HCT116 (cell line): ENCODE measurements around the gene SDK1. TPM values are rescaled to one million over a fixed set of nuclear protein-coding genes. Genes with fewer than 3 reads are reported as not detected.

ENCODE experiments used
- ATAC-seq: fragments of 200-7000 bp; cut with Tn5 transposase; 2 replicates; pipeline ENCODE4 v1.9.1; 2020; ENCODE audit warnings: mild to moderate bottlenecking, moderate library complexity
- BruUV-seq: library from RNA; stranded (reverse); fragments of 400-500 nt; replicated peaks from 2 replicates; lab custom pipeline; 2021; lab: Mats Ljungman, UMichigan
- CTCF ChIA-PET: fragments of 300-600 bp; sonication (Branson Sonifier 250); formaldehyde crosslinking; loops from one replicate; lab custom pipeline; 2021; ENCODE audit warnings: antibody characterized with exemption; lab: Charles Lee
- POLR2A ChIA-PET: fragments of 300-600, 350-600 bp; sonication (Branson Sonifier 250); formaldehyde crosslinking; loops from one replicate; lab custom pipeline; 2021; ENCODE audit warnings: antibody characterized with exemption; lab: Charles Lee
- RAD21 ChIA-PET, 2 experiments: fragments of 300-600 bp; sonication (Branson Sonifier 250); formaldehyde crosslinking; loops; one replicate each; lab custom pipeline; 2023; ENCODE audit warnings: low total read pairs in 2 of 2; ENCODE audit not compliant: uncharacterized antibody in 2 of 2, unreplicated experiment in 2 of 2, low non-redundant PET in 1 of 2; lab: Charles Lee
- DNase-seq: peaks from one replicate; pipeline ENCODE4 v3.0.0-alpha.2; 2010; ENCODE audit warnings: low read depth, low spot score
- H2AFZ ChIP-seq: fragments of 200-600 bp; shearing (Covaris generic), sonication (generic); 2 replicates; pipeline ENCODE4 v1.6.1; 2017; ENCODE audit warnings: low read depth, mixed run types, mixed read lengths, antibody characterized with exemption, low read length; ENCODE audit not compliant: poor library complexity, severe bottlenecking
- H3K27ac ChIP-seq: 2 replicates; pipeline ENCODE4 v1.5.1; 2012; ENCODE audit warnings: low read depth, low read length
- H3K27me3 ChIP-seq: fragments of 200-600 bp; sonication (generic); 2 replicates; pipeline ENCODE4 v1.6.1; 2016; ENCODE audit warnings: mixed run types, low read length, mixed read lengths; ENCODE audit not compliant: insufficient read depth
- H3K36me3 ChIP-seq, 2 experiments: fragments of 200-500 bp in 1 of 2; fragments of 200-600 bp in 1 of 2; sonication (Bioruptor generic) in 1 of 2; sonication (generic) in 1 of 2; 2 replicates each; pipeline versions ENCODE4 v1.5.1 to v1.6.1; 2014 to 2016; ENCODE audit warnings: low read length in 2 of 2, inconsistent platforms in 1 of 2, mixed read lengths in 1 of 2, mixed run types in 1 of 2; ENCODE audit not compliant: insufficient read depth in 2 of 2, control insufficient read depth in 1 of 2
- H3K4me1 ChIP-seq, 2 experiments: fragments of 200-600 bp in 1 of 2; sonication (generic) in 1 of 2; 2 replicates each; pipeline versions ENCODE4 v1.5.1 to v1.6.1; 2012 to 2017; ENCODE audit warnings: low read length in 2 of 2, inconsistent platforms in 1 of 2, mild to moderate bottlenecking in 1 of 2, mixed read lengths in 1 of 2, mixed run types in 1 of 2, moderate library complexity in 1 of 2; ENCODE audit not compliant: insufficient read depth in 2 of 2, control insufficient read depth in 1 of 2
- H3K4me2 ChIP-seq: fragments of 200-600 bp; sonication (generic); 2 replicates; pipeline ENCODE4 v1.6.1; 2017; ENCODE audit warnings: mixed run types, low read length, mixed read lengths
- H3K4me3 ChIP-seq, 2 experiments: fragments of 200-600 bp in 1 of 2; sonication (generic) in 1 of 2; replicated peaks in 1 of 2; 2 replicates each; pipeline ENCODE4 v1.5.1; 2011 to 2016; ENCODE audit warnings: low read length in 2 of 2, control low read depth in 1 of 2, low read depth in 1 of 2, mild to moderate bottlenecking in 1 of 2, mixed read lengths in 1 of 2, mixed run types in 1 of 2
- H3K79me2 ChIP-seq: fragments of 200-600 bp; sonication (generic); 2 replicates; pipeline ENCODE4 v1.6.1; 2017; ENCODE audit warnings: mild to moderate bottlenecking, mixed run types, low read length, moderate library complexity, mixed read lengths; ENCODE audit not compliant: insufficient read depth
- H3K9ac ChIP-seq: fragments of 200-600 bp; sonication (generic); 2 replicates; pipeline ENCODE4 v1.6.1; 2016; ENCODE audit warnings: low read length, mixed read lengths
- H3K9me2 ChIP-seq: fragments of 200-600 bp; sonication (generic), shearing (Covaris generic); 2 replicates; pipeline ENCODE4 v1.6.1; 2017; ENCODE audit warnings: mixed run types, mild to moderate bottlenecking, moderate library complexity; ENCODE audit not compliant: insufficient read depth
- H3K9me3 ChIP-seq, 2 experiments: fragments of 200-500 bp in 1 of 2; fragments of 200-600 bp in 1 of 2; sonication (Bioruptor generic) in 1 of 2; sonication (generic) in 1 of 2; 2 replicates each; pipeline ENCODE4 v1.6.1; 2014 to 2017; ENCODE audit warnings: low read length in 2 of 2, mixed read lengths in 2 of 2, inconsistent platforms in 1 of 2, low read depth in 1 of 2, mild to moderate bottlenecking in 1 of 2, mixed run types in 1 of 2, moderate library complexity in 1 of 2; ENCODE audit not compliant: control insufficient read depth in 1 of 2, insufficient read depth in 1 of 2
- H4K20me1 ChIP-seq: fragments of 200-600 bp; sonication (generic), shearing (Covaris generic); 2 replicates; pipeline ENCODE4 v1.6.1; 2017; ENCODE audit warnings: mixed run types, mild to moderate bottlenecking, moderate library complexity; ENCODE audit not compliant: insufficient read depth
- CBX3 ChIP-seq: IDR thresholded peaks from 2 replicates; pipeline ENCODE4 v1.6.1; 2012; ENCODE audit warnings: low read depth
- CEBPB ChIP-seq: IDR thresholded peaks from 2 replicates; pipeline ENCODE4 v1.6.1; 2012; ENCODE audit warnings: low read depth
- EGR1 ChIP-seq: IDR thresholded peaks from 2 replicates; pipeline ENCODE4 v1.6.1; 2012; ENCODE audit warnings: low read depth
- ELF1 ChIP-seq: IDR thresholded peaks from 2 replicates; pipeline ENCODE4 v1.6.1; 2012; ENCODE audit warnings: low read depth, borderline replicate concordance
- EZH2 ChIP-seq: fragments of 200-600 bp; sonication (generic); IDR thresholded peaks from 2 replicates; pipeline ENCODE4 v1.6.1; 2017; ENCODE audit warnings: antibody characterized with exemption, mixed run types
- EZH2phosphoT487 ChIP-seq: fragments of 200-600 bp; IDR thresholded peaks from 2 replicates; pipeline ENCODE4 v1.6.1; 2018; ENCODE audit warnings: antibody characterized with exemption, borderline replicate concordance
- FOSL1 ChIP-seq: IDR thresholded peaks from 2 replicates; pipeline ENCODE4 v1.6.1; 2012; ENCODE audit warnings: low read depth
- POLR2A ChIP-seq: IDR thresholded peaks from 2 replicates; pipeline ENCODE4 v1.7.0; 2011; ENCODE audit warnings: borderline replicate concordance; ENCODE audit not compliant: insufficient read depth, insufficient read length; ENCODE audit errors: extremely low read depth
- POLR2AphosphoS5 ChIP-seq: IDR thresholded peaks from 2 replicates; pipeline ENCODE4 v1.6.1; 2011; ENCODE audit warnings: mild to moderate bottlenecking, low read depth, low read length, moderate library complexity
- SIN3A ChIP-seq: IDR thresholded peaks from 2 replicates; pipeline ENCODE4 v1.6.1; 2012; ENCODE audit warnings: low read depth
- SP1 ChIP-seq: IDR thresholded peaks from 2 replicates; pipeline ENCODE4 v1.6.1; 2012; ENCODE audit warnings: low read depth
- YY1 ChIP-seq: IDR thresholded peaks from 2 replicates; pipeline ENCODE4 v1.6.1; 2011; ENCODE audit warnings: low read length, low read depth, moderate library complexity, mild to moderate bottlenecking; ENCODE audit not compliant: insufficient replicate concordance; ENCODE audit errors: extremely low read depth
- ZFX ChIP-seq: fragments of 450-650 bp; IDR thresholded peaks from 2 replicates; pipeline ENCODE4 v1.6.1; 2017
- ZNF274 ChIP-seq: fragments of 200-500 bp; sonication (Bioruptor generic); IDR thresholded peaks from 2 replicates; pipeline ENCODE4 v1.6.1; 2014; ENCODE audit warnings: mild to moderate bottlenecking, low read depth, low read length, inconsistent platforms
- intact Hi-C: fragments of 100-400 bp; cut with micrococcal nuclease; formaldehyde crosslinking; loops from 2 replicates; pipeline ENCODE4 v1.10.0; 2022
- total RNA-seq: library from RNA; stranded (reverse); gene quantifications from one replicate; pipeline ENCODE4 v1.2.1, GENCODE V29; 2021; ENCODE audit not compliant: unreplicated experiment
- TF ChIP-seq, protein P1 (sequence below): IDR thresholded peaks from 2 replicates; pipeline ENCODE4 v1.6.1; 2012; ENCODE audit warnings: low read depth
- TF ChIP-seq, protein P2 (sequence below): IDR thresholded peaks from 2 replicates; pipeline ENCODE4 v1.6.1; 2012
- TF ChIP-seq, protein P3 (sequence below): IDR thresholded peaks from 2 replicates; pipeline ENCODE4 v1.6.1; 2012
- TF ChIP-seq, protein P4 (sequence below): IDR thresholded peaks from 2 replicates; pipeline ENCODE4 v1.6.1; 2011; ENCODE audit warnings: mild to moderate bottlenecking, low read length, moderate library complexity; ENCODE audit not compliant: insufficient replicate concordance; ENCODE audit errors: extremely low read depth
- TF ChIP-seq, protein P5 (sequence below), 3 experiments: fragments of 200-600 bp in 1 of 3; sonication (generic) in 1 of 3; IDR thresholded peaks in 2 of 3; conservative IDR thresholded peaks in 1 of 3; 2 replicates each; pipeline ENCODE4 v1.5.1; 2012 to 2017; ENCODE audit warnings: low read depth in 2 of 3, low read length in 2 of 3, antibody characterized with exemption in 1 of 3, borderline replicate concordance in 1 of 3, control low read depth in 1 of 3, mild to moderate bottlenecking in 1 of 3, mixed read lengths in 1 of 3, mixed run types in 1 of 3, moderate library complexity in 1 of 3; ENCODE audit not compliant: insufficient read depth in 1 of 3

Gene SDK1
- total RNA-seq, 1 experiment from 2014 or later: 0.05 TPM

DNA sequence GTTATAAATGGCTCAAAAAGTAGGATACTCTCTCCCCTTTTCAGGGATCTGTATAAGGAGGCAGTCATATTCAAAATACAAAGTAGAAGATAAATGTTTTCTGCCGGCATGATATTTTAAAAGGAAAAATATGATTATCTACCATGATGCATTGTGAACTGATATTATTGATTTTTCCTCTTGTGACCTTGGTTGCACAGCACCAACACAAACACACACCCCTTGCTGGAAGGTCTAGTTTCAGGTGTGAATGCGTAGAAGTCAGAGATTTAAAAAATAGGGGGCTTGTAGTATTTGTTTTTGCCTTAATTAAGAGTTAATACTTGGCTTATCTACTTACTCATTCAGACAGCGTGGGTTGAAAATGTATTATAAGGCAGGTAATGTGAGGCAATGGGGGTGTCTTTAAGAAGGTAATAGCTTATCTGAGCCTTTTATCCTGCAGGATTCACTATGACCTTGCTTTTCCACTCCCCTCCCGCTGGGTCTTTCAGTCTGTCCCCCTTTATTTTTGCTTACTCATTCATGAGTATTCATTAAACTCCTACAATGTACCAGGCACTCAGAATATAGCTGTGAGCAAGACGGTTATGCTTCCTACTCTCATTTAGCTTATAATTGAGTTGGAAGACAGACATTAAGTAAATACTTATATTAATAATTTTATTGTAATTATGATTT lies 390.6 kb downstream of the SDK1 start:
- DNase-seq (no peak), ATAC-seq (no peak)
- Histone ChIP-seq H3K9ac (no peak overlapping the region), H3K4me3 (no peak overlapping the region), H3K79me2 (no peaks in the 10 kb centered on the region), H3K4me1 (no peaks in the 10 kb centered on the region), H3K9me2 (no peaks in the 10 kb centered on the region), H3K4me2 (no peak overlapping the region), H3K36me3 (no peaks in the 10 kb centered on the region), H3K9me3 (no peaks in the 10 kb centered on the region), H4K20me1 (no peaks in the 10 kb centered on the region), H3K27ac (no peak overlapping the region), H2AFZ (no peak overlapping the region), H3K27me3 (peaks cover 7% of the 10 kb centered on the region; the same call in 1 of the 2 replicates)
- RAD21 ChIA-PET: no interaction called here
- POLR2A ChIA-PET: no interaction called here
- CTCF ChIA-PET: no interaction called here
- intact Hi-C loops: no loop called here
- BruUV-seq: no TSS peak
- TF ChIP-seq ZFX (no peak), ELF1 (no peak), CBX3 (no peak), EZH2 (no peak), POLR2AphosphoS5 (no peak), CEBPB (no peak), EZH2phosphoT487 (no peak), YY1 (no peak), POLR2A (no peak), ZNF274 (no peak), SP1 (no peak), FOSL1 (no peak), SIN3A (no peak), EGR1 (no peak)
- TF ChIP-seq, protein P1, sequence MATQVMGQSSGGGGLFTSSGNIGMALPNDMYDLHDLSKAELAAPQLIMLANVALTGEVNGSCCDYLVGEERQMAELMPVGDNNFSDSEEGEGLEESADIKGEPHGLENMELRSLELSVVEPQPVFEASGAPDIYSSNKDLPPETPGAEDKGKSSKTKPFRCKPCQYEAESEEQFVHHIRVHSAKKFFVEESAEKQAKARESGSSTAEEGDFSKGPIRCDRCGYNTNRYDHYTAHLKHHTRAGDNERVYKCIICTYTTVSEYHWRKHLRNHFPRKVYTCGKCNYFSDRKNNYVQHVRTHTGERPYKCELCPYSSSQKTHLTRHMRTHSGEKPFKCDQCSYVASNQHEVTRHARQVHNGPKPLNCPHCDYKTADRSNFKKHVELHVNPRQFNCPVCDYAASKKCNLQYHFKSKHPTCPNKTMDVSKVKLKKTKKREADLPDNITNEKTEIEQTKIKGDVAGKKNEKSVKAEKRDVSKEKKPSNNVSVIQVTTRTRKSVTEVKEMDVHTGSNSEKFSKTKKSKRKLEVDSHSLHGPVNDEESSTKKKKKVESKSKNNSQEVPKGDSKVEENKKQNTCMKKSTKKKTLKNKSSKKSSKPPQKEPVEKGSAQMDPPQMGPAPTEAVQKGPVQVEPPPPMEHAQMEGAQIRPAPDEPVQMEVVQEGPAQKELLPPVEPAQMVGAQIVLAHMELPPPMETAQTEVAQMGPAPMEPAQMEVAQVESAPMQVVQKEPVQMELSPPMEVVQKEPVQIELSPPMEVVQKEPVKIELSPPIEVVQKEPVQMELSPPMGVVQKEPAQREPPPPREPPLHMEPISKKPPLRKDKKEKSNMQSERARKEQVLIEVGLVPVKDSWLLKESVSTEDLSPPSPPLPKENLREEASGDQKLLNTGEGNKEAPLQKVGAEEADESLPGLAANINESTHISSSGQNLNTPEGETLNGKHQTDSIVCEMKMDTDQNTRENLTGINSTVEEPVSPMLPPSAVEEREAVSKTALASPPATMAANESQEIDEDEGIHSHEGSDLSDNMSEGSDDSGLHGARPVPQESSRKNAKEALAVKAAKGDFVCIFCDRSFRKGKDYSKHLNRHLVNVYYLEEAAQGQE: no peak
- TF ChIP-seq, protein P2, sequence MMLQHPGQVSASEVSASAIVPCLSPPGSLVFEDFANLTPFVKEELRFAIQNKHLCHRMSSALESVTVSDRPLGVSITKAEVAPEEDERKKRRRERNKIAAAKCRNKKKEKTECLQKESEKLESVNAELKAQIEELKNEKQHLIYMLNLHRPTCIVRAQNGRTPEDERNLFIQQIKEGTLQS: no peak
- TF ChIP-seq, protein P3, sequence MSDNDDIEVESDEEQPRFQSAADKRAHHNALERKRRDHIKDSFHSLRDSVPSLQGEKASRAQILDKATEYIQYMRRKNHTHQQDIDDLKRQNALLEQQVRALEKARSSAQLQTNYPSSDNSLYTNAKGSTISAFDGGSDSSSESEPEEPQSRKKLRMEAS: no peak
- TF ChIP-seq, protein P4, sequence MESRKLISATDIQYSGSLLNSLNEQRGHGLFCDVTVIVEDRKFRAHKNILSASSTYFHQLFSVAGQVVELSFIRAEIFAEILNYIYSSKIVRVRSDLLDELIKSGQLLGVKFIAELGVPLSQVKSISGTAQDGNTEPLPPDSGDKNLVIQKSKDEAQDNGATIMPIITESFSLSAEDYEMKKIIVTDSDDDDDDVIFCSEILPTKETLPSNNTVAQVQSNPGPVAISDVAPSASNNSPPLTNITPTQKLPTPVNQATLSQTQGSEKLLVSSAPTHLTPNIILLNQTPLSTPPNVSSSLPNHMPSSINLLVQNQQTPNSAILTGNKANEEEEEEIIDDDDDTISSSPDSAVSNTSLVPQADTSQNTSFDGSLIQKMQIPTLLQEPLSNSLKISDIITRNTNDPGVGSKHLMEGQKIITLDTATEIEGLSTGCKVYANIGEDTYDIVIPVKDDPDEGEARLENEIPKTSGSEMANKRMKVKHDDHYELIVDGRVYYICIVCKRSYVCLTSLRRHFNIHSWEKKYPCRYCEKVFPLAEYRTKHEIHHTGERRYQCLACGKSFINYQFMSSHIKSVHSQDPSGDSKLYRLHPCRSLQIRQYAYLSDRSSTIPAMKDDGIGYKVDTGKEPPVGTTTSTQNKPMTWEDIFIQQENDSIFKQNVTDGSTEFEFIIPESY: no peak
- TF ChIP-seq, protein P5, sequence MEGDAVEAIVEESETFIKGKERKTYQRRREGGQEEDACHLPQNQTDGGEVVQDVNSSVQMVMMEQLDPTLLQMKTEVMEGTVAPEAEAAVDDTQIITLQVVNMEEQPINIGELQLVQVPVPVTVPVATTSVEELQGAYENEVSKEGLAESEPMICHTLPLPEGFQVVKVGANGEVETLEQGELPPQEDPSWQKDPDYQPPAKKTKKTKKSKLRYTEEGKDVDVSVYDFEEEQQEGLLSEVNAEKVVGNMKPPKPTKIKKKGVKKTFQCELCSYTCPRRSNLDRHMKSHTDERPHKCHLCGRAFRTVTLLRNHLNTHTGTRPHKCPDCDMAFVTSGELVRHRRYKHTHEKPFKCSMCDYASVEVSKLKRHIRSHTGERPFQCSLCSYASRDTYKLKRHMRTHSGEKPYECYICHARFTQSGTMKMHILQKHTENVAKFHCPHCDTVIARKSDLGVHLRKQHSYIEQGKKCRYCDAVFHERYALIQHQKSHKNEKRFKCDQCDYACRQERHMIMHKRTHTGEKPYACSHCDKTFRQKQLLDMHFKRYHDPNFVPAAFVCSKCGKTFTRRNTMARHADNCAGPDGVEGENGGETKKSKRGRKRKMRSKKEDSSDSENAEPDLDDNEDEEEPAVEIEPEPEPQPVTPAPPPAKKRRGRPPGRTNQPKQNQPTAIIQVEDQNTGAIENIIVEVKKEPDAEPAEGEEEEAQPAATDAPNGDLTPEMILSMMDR (IDR thresholded peaks at IDR 0.05 in 2 of 3, conservative IDR thresholded peaks at IDR 0.05 in 1 of 3; ENCODE audit: borderline replicate concordance in 1 of 3, insufficient read depth in 1 of 3, low read depth in 2 of 3, low read length in 2 of 3): no peak
- TF ChIP-seq, all 23 proteins: peak for 0
